ENCODE data around the gene MAGOHB. TPM values are rescaled to one million over a fixed set of nuclear protein-coding genes. Genes with fewer than 3 reads are reported as not detected.

The MAGOHB gene
- total and polyA plus RNA-seq, 2 of the 13 experiments (the other 11 are each of a cell fraction or from before 2014, with no cell fraction given): 7.0 to 49.8 TPM

- BruUV-seq (replicated peaks): no TSS peak
- no peaks in the 10 kb centered on the region for H3K9me3 ChIP-seq (ENCODE audit: low read length)
- H3K36me3 ChIP-seq (replicated peaks in 1 of 2; ENCODE audit: control insufficient read depth in 1 of 2, insufficient read depth in 2 of 2, low read length in 2 of 2): no peaks in the 10 kb centered on the region
- H3K4me1 ChIP-seq (ENCODE audit: insufficient read depth, low read length): no peaks in the 10 kb centered on the region
- CTCF ChIA-PET (ENCODE audit: low intra/inter-chr PET ratio, low total read pairs): no interaction called here
- H3K9ac ChIP-seq (ENCODE audit: insufficient read depth, low read depth, low read length): no peak overlapping the region
- no peak overlapping the region for H3K4me2 ChIP-seq (ENCODE audit: low read depth, low read length)
- FAIRE-seq: no peak
- H3K79me2 ChIP-seq (ENCODE audit: insufficient read depth, low read length): no peaks in the 10 kb centered on the region
- DNase-seq (ENCODE audit: low spot score): no peak
- no peak overlapping the region for H2AFZ ChIP-seq (ENCODE audit: low read length)
- POLR2A ChIA-PET: no interaction called here
- in situ Hi-C loops (cut with HindIII; ENCODE audit: extremely low pct_ligation_motif_present, low pct_unique_long_range_greater_than_20kb) (no loop called here), intact Hi-C loops (cut with micrococcal nuclease; ENCODE audit: unreplicated experiment) (no loop called here)
- no peaks in the 10 kb centered on the region for H4K20me1 ChIP-seq (ENCODE audit: insufficient read depth, low read length)
- 0 out of 5 replicates have a peak, but pooled peaks cover 0 to 13% of the 10 kb centered on the region in 2 experiments for H3K27me3 ChIP-seq (ENCODE audit: control insufficient read depth in 1 of 2, insufficient read depth in 2 of 2, low read length in 2 of 2)
- TF ChIP-seq ZNF501 (CRISPR knock-in tag; IDR thresholded peaks at IDR 0.05) (no peak), SMAD9 (CRISPR knock-in tag; IDR thresholded peaks at IDR 0.05) (no peak), FOXA1 (IDR thresholded peaks at IDR 0.05) (no peak), FOXA1 (CRISPR knock-in tag; IDR thresholded peaks at IDR 0.05) (no peak), TSC22D2 (CRISPR knock-in tag; IDR thresholded peaks at IDR 0.05; ENCODE audit: borderline replicate concordance) (no peak), SRF (IDR thresholded peaks at IDR 0.05; ENCODE audit: low read depth, low read length) (no peak), PLRG1 (conservative IDR thresholded peaks at IDR 0.05) (no peak), MXD4 (CRISPR knock-in tag; IDR thresholded peaks at IDR 0.05) (no peak), REXO4 (CRISPR knock-in tag; IDR thresholded peaks at IDR 0.05; ENCODE audit: borderline replicate concordance) (no peak), HDAC6 (IDR thresholded peaks at IDR 0.05; ENCODE audit: low read depth, low read length) (no peak), ZNF770 (CRISPR knock-in tag; IDR thresholded peaks at IDR 0.05) (no peak), ZNF235 (CRISPR knock-in tag; IDR thresholded peaks at IDR 0.05; ENCODE audit: borderline replicate concordance) (no peak), ZNF124 (CRISPR knock-in tag; IDR thresholded peaks at IDR 0.05) (no peak), ZNF775 (CRISPR knock-in tag; IDR thresholded peaks at IDR 0.05; ENCODE audit: borderline replicate concordance) (no peak)
- no peak overlapping the region for H3K27ac ChIP-seq (ENCODE audit: extremely low read length, insufficient read depth, low read length)
- H3K4me3 ChIP-seq (replicated peaks in 1 of 3; ENCODE audit: insufficient read depth in 1 of 3, low read depth in 2 of 3, low read length in 3 of 3): no peak overlapping the region
- no peak for ATAC-seq
Measured at GRCh38 chr12:10623131-10623530, 9.7 kb upstream of the MAGOHB start.

All from HepG2 (cell line).